IPS DF 4.7 (cell line): ENCODE results near the gene SEMA3E.

Source experiments
- DNase-seq: peaks from one replicate; pipeline ENCODE4 v3.0.0-alpha.2; 2013; ENCODE audit warnings: low spot score; ENCODE audit errors: extremely low read depth

SEMA3E gene

GRCh38 chr7:83359108-83359507 lies 289.8 kb downstream of the SEMA3E start:
- DNase-seq, result no peak

GRCh38 chr7:83355143-83355542 lies 293.8 kb downstream of the SEMA3E start:
- no peak for DNase-seq

GRCh38 chr7:83347945-83348444 lies 300.9 kb downstream of the SEMA3E start:
- DNase-seq, result no peak

GRCh38 chr7:83339907-83340306 lies 309.0 kb downstream of the SEMA3E start:
- DNase-seq, result no peak

GRCh38 chr7:83338277-83338950 lies 310.5 kb downstream of the SEMA3E start:
- no peak for DNase-seq

- no peak for DNase-seq
Measured at GRCh38 chr7:83337050-83337449, 311.9 kb downstream of the SEMA3E start.

GRCh38 chr7:83326223-83326622 lies 322.7 kb downstream of the SEMA3E start:
- DNase-seq, result no peak

GRCh38 chr7:83325083-83325482 lies 323.9 kb downstream of the SEMA3E start:
- DNase-seq, result no peak

- DNase-seq, result no peak
Measured at GRCh38 chr7:83324596-83324995, 324.3 kb downstream of the SEMA3E start.

- no peak for DNase-seq
Measured at GRCh38 chr7:83321011-83321410, 327.9 kb downstream of the SEMA3E start.

- no peak for DNase-seq
Measured at GRCh38 chr7:83313931-83314330, 335.0 kb downstream of the SEMA3E start.
